B cell (primary cell): ENCODE results near the gene ZNF532. TPM values are rescaled to one million over a fixed set of nuclear protein-coding genes. Genes with fewer than 3 reads are reported as not detected.

Experiments
- ATAC-seq: fragments of 200-7000 bp; cut with Tn5 transposase; one replicate; pipeline ENCODE4 v1.10.0; 2021; ENCODE audit warnings: low read depth, mild to moderate bottlenecking, moderate number of reproducible peaks, moderate library complexity
- CTCF ChIA-PET: fragments of 350-600 bp; sonication (Branson Sonifier 250); formaldehyde crosslinking; loops from one replicate; lab custom pipeline; 2021; ENCODE audit warnings: antibody characterized with exemption, inconsistent platforms; lab: Charles Lee
- POLR2A ChIA-PET: fragments of 350-600 bp; sonication (Branson Sonifier 250); formaldehyde crosslinking; loops from one replicate; lab custom pipeline; 2021; ENCODE audit warnings: antibody characterized with exemption; lab: Charles Lee
- DNase-seq: peaks from one replicate; pipeline ENCODE4 v3.0.0; 2013
- H2AFZ ChIP-seq: 2 replicates; pipeline ENCODE4 v1.6.1; 2012; ENCODE audit warnings: mild to moderate bottlenecking, low read depth, low read length; ENCODE audit not compliant: insufficient read depth, poor library complexity, severe bottlenecking
- H3K27ac ChIP-seq, 2 donors: 1 replicate in 1 of 2; 2 replicates in 1 of 2; pipeline ENCODE4 v1.5.1; 2012 to 2013; ENCODE audit warnings: low read length in 2 of 2, mild to moderate bottlenecking in 2 of 2, moderate library complexity in 1 of 2
- H3K27me3 ChIP-seq, 4 experiments: fragments of 200-600 bp in 1 of 4; sonication (generic) in 1 of 4; replicated peaks in 1 of 4; 1 replicate in 2 of 4; 2 replicates in 2 of 4; pipeline versions ENCODE4 v1.6.1 to v1.7.0; 2013 to 2016; ENCODE audit warnings: low read length in 3 of 4, mild to moderate bottlenecking in 2 of 4, mixed read lengths in 1 of 4, moderate library complexity in 1 of 4; ENCODE audit not compliant: insufficient read depth in 4 of 4, control insufficient read depth in 3 of 4; ENCODE audit errors: control extremely low read depth in 1 of 4
- H3K36me3 ChIP-seq, 2 experiments: replicated peaks in 1 of 2; 1 replicate in 1 of 2; 2 replicates in 1 of 2; pipeline versions ENCODE4 v1.6.1 to v1.7.1; 2013; ENCODE audit warnings: low read length in 1 of 2; ENCODE audit not compliant: insufficient read depth in 2 of 2, control insufficient read depth in 1 of 2; ENCODE audit errors: control extremely low read depth in 1 of 2, extremely low read depth in 1 of 2
- H3K4me1 ChIP-seq, 2 donors: fragments of 200-600 bp in 1 of 2; sonication (generic) in 1 of 2; 1 replicate in 1 of 2; 2 replicates in 1 of 2; pipeline versions ENCODE4 v1.5.1 to v1.6.1; 2013 to 2017; ENCODE audit warnings: low read length in 2 of 2; ENCODE audit not compliant: control insufficient read depth in 2 of 2, insufficient read depth in 2 of 2
- H3K4me2 ChIP-seq: replicated peaks from 2 replicates; pipeline ENCODE3; 2012; ENCODE audit warnings: mild to moderate bottlenecking, low read depth, low read length; ENCODE audit not compliant: poor library complexity, severe bottlenecking
- H3K4me3 ChIP-seq, 5 experiments: fragments of 200-600 bp in 1 of 5; sonication (generic) in 1 of 5; 1 replicate in 3 of 5; 2 replicates in 2 of 5; pipeline versions ENCODE4 v1.5.1 to v1.7.0; 2011 to 2016; ENCODE audit warnings: low read length in 4 of 5, mild to moderate bottlenecking in 4 of 5, low read depth in 2 of 5, control low read depth in 1 of 5, moderate library complexity in 1 of 5; ENCODE audit not compliant: insufficient read depth in 1 of 5; ENCODE audit errors: control extremely low read depth in 1 of 5, extremely low read depth in 1 of 5
- H3K79me2 ChIP-seq: fragments of 200-600 bp; sonication (generic); one replicate; pipeline ENCODE4 v1.6.0; 2016; ENCODE audit warnings: low read length; ENCODE audit not compliant: control insufficient read depth, insufficient read depth
- H3K9ac ChIP-seq: fragments of 200-600 bp; sonication (generic); 2 replicates; pipeline ENCODE4 v1.6.1; 2017; ENCODE audit warnings: mild to moderate bottlenecking, low read length, moderate library complexity
- H3K9me3 ChIP-seq, 3 donors: one replicate each; pipeline versions ENCODE4 v1.6.1 to v1.7.1; 2013; ENCODE audit warnings: low read length in 2 of 3; ENCODE audit not compliant: control insufficient read depth in 2 of 3, insufficient read depth in 1 of 3; ENCODE audit errors: control extremely low read depth in 1 of 3
- H4K20me1 ChIP-seq: 2 replicates; pipeline ENCODE4 v1.6.0; 2012; ENCODE audit warnings: mild to moderate bottlenecking, low read length; ENCODE audit not compliant: insufficient read depth, control insufficient read depth, poor library complexity, severe bottlenecking
- H3K27ac Mint-ChIP-seq: one replicate; pipeline ENCODE4 v1.8.0; 2021; ENCODE audit warnings: mixed read lengths
- H3K27me3 Mint-ChIP-seq: one replicate; pipeline ENCODE4 v1.8.0; 2021; ENCODE audit warnings: mixed read lengths
- H3K4me1 Mint-ChIP-seq: one replicate; pipeline ENCODE4 v1.8.0; 2021; ENCODE audit warnings: mixed read lengths
- H3K4me3 Mint-ChIP-seq: one replicate; pipeline ENCODE4 v1.8.0; 2021; ENCODE audit warnings: mixed read lengths
- H3K9me3 Mint-ChIP-seq: one replicate; pipeline ENCODE4 v1.8.0; 2022; ENCODE audit warnings: mixed read lengths; ENCODE audit not compliant: insufficient read depth
- CTCF ChIP-seq: fragments of 200-600 bp; IDR thresholded peaks from one replicate; pipeline ENCODE4 v1.8.0; 2022; ENCODE audit warnings: antibody characterized with exemption, mild to moderate bottlenecking
- EZH2 ChIP-seq: IDR thresholded peaks from 2 replicates; pipeline ENCODE4 v1.6.1; 2012; ENCODE audit warnings: borderline replicate concordance, low read depth, mild to moderate bottlenecking, moderate library complexity, low read length; ENCODE audit not compliant: insufficient read depth, poor library complexity, severe bottlenecking
- WGBS: methylation state at CpG from one replicate; pipeline ENCODE4 v1.1.5; 2013; ENCODE audit warnings: missing lambda C conversion rate; ENCODE audit not compliant: insufficient coverage; 5-methylcytosine and 5-hydroxymethylcytosine counted together
- intact Hi-C: fragments of 100-400 bp; cut with micrococcal nuclease; formaldehyde crosslinking; loops from one replicate; pipeline ENCODE4 v1.10.0; 2022
- polyA plus RNA-seq: library from polyadenylated mRNA; depleted of rRNA; stranded (reverse); fragments of >200 nt; gene quantifications from 2 replicates; pipeline ENCODE4 v1.2.3, GENCODE V29; 2012
- total RNA-seq, 2 donors: library from RNA; stranded (reverse); fragments of 120-200 nt in 1 of 2; gene quantifications; 1 replicate in 1 of 2; 2 replicates in 1 of 2; pipeline versions ENCODE4 v1.2.3 to v1.2.4, GENCODE V29; 2013 to 2022

ZNF532 gene
- total and polyA plus RNA-seq, 2 donors (not counting 1 experiment from before 2014, with no cell fraction given) = 58.2 to 104 TPM

- Histone ChIP-seq H2AFZ (no peak overlapping the region), H3K79me2 (peaks cover 8% of the 10 kb centered on the region), H3K9me3 (no peaks in the 10 kb centered on the region), H3K4me1 (peaks cover 20 to 24% of the 10 kb centered on the region in 2 donors), H3K27ac (peak overlapping the region in 1 of 2 donors; percentile 92), H3K9ac (no peak overlapping the region), H3K4me3 (no peak overlapping the region), H3K36me3 (peaks cover 0 to 1% of the 10 kb centered on the region in 2 experiments), H3K4me2 (no peak overlapping the region), H3K27me3 (no peaks in the 10 kb centered on the region), H4K20me1 (no peaks in the 10 kb centered on the region)
- H3K4me1 Mint-ChIP-seq = peaks cover 36% of the 10 kb centered on the region
- no peak for TF ChIP-seq EZH2
- no peak for TF ChIP-seq CTCF
- POLR2A ChIA-PET = no interaction called here
- peak overlapping the region; percentile 19 for H3K4me3 Mint-ChIP-seq
- WGBS = 90% methylated on average over 2 of the region's 3 CpGs
- DNase-seq = no peak
- no peak for ATAC-seq
- peak overlapping the region; percentile 32 for H3K27ac Mint-ChIP-seq
- intact Hi-C loops = loop anchor here (10.0 kb wide), 2 partner anchors 77 to 193 kb away; no protein-coding TSS in a partner anchor
- CTCF ChIA-PET = no interaction called here
- H3K27me3 Mint-ChIP-seq = no peaks in the 10 kb centered on the region
- no peaks in the 10 kb centered on the region for H3K9me3 Mint-ChIP-seq
Observed at GRCh38 chr18:58861353-58861752, 3.3 kb upstream of the ZNF532 start.

GRCh38 chr18:58861861-58862301 lies 2.8 kb upstream of the ZNF532 start:
- Histone ChIP-seq H2AFZ (no peak overlapping the region), H3K9ac (no peak overlapping the region), H3K4me1 (peaks cover 20 to 24% of the 10 kb centered on the region in 2 donors), H3K79me2 (peaks cover 8% of the 10 kb centered on the region), H3K4me3 (no peak overlapping the region), H3K4me2 (peak overlapping the region; percentile 90), H4K20me1 (no peaks in the 10 kb centered on the region), H3K9me3 (no peaks in the 10 kb centered on the region), H3K27ac (peak overlapping the region; percentile 88 to 92), H3K27me3 (no peaks in the 10 kb centered on the region), H3K36me3 (peaks cover 0 to 7% of the 10 kb centered on the region in 2 experiments)
- peak overlapping the region; percentile 70 for H3K4me3 Mint-ChIP-seq
- intact Hi-C loops = loop anchor here (2.0 to 10.0 kb wide), 3 partner anchors 77 to 277 kb away; partner anchors contain the start of gene SEC11C
- WGBS = 92% methylated on average over 2 of the region's 5 CpGs
- H3K27ac Mint-ChIP-seq = peak overlapping the region; percentile 70
- H3K27me3 Mint-ChIP-seq = no peaks in the 10 kb centered on the region
- ChIA-PET POLR2A (interaction anchor here (0.7 kb wide), 1 partner anchor 22 kb away, joined by 3 read pairs; no protein-coding TSS in a partner anchor), CTCF (interaction anchor here (1.0 to 1.3 kb wide), 2 partner anchors 69 to 196 kb away, joined by 3 read pairs; no protein-coding TSS in a partner anchor)
- ATAC-seq = no peak
- no peaks in the 10 kb centered on the region for H3K9me3 Mint-ChIP-seq
- TF ChIP-seq CTCF (no peak), EZH2 (no peak)
- DNase-seq = no peak
- peaks cover 39% of the 10 kb centered on the region for H3K4me1 Mint-ChIP-seq
